GM21576 (cell line): ENCODE results near the gene EPHA8.

ENCODE experiments used
- ATAC-seq: cut with Tn5 transposase; IDR thresholded peaks from one replicate; pipeline ENCODE4 v1.9.1; 2021; ENCODE audit warnings: mild to moderate bottlenecking, moderate library complexity; ENCODE audit not compliant: unreplicated experiment

EPHA8 gene

DNA sequence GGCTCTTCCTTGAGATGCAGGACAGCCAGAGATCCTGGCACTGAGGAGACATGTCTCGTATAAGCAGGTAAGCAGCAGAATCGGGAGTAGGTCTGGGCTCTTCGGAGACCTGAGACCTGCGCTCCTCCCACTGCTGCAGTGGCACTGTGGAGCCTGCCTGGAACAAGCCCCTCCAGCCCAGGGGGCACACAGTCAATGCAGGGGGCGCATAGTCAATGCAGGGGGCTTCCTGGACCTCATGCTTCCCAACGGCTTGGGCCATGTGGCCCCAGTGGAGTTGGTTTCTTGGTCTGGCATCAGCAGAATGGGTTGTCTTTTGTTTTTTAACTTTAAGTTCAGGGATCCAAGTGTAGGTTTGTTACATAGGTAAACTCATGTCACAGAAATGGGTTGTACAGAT lies 27.9 kb upstream of the EPHA8 start:
- ATAC-seq = no peak

DNA sequence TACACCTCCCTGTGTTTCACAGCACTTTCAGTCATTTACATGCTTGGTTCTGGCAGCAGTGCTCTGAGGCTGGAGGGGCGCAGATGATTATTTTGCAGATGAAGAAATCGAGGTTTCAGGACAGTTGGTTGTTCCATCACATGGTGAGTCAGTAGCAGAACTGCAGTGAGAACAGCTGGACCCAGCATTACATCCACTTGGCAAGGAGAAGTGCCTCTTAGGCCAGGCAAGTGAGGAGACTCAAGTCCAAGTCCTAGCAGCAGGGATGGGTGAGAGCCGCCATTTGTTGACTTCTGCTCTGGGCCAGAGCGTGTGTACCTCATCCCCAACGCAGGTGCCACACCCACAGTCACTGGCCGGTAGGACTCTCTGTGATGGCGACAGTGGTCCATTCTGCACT lies 26.8 kb upstream of the EPHA8 start:
- no peak for ATAC-seq

- ATAC-seq = no peak
Measured at GRCh38 chr1:22537441-22538139, 25.7 kb upstream of the EPHA8 start.

DNA sequence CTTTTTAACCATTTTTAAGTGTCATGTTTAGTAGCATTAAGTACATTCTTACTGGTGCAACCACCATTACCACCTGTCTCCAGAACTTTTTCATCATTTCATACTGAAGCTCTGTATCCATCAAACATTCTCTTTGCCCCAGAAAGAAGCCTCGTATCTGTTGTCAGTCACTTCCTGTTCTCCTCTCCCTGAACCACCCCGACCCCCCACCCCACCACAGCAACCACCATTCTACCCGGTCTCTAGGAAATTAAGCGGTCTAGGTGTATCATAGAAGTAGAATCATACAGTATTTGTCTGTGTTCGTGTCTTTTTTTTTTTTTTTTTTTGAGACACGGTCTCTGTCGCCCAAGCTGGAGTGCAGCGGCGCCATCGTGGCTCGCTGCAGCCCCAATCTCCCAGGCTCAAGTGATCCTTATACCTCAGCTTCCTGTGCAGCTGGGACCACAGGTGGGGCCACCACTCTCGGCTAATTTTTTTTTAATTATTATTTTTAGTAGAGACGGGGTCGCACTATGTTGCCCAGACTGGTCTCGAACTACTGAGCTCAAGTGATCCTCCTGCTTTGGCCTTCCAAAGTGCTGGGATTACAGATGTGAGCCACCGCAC lies 23.7 kb upstream of the EPHA8 start:
- ATAC-seq = no peak

DNA sequence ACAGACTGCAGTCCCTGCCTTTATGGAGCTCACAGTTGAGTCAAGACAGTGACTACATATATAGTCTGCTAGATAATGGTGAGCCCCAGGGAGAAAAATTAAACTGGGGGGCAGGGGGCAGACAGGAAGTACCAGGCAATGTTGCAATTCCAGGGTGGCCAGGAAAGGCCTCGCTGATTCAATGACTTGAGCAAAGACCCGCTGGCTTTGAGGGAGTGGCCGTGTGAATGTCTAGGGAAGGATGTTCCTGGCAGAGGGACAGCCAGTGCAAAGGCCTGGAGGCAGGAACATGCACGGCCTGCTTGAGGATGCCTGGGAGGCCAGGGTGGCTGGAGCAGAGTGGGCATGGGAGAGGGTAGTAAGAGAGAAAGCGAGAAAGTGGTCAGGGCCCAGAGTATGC lies 23.0 kb upstream of the EPHA8 start:
- no peak for ATAC-seq

DNA sequence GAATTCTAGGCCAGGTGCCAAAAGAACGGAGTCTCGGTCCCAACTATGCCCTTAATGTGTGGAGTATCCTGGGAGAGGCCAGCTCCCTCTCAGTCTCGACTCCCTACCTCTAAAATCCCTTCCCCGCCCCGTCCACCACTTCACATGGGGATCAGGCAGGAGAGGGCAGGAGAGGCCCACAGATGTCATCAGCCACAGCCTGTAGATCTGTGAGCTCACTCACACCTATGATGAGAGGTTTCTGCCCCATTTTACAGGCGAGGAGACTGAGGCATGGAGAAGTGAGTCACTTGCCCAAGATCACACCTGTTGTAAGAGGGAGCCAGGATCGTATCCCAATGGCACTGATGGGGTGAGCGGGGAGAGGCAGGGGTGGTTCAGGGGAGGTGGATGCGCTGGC lies 20.4 kb upstream of the EPHA8 start:
- no peak for ATAC-seq

- ATAC-seq = no peak
Measured at GRCh38 chr1:22543679-22544078, 19.6 kb upstream of the EPHA8 start.

DNA sequence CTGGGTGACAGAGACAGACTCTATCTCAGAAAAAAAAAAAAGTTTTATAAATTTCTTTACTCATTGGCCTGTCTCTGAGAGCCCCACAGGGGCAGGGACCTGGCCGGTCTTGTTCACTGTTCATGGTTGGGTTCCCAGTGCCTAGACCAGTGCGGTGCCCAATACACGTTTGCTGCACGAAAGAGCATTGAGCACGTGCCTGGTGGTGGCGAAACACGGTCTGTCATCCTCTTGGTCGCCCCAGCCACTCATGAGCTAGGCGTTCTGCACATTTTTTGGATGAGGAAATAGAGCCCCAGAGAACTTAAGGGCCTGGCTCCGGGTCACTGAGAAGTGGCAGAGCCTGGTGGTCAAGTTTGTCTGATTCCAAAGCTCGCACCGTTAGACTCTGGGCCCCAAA lies 18.7 kb upstream of the EPHA8 start:
- ATAC-seq = no peak

DNA sequence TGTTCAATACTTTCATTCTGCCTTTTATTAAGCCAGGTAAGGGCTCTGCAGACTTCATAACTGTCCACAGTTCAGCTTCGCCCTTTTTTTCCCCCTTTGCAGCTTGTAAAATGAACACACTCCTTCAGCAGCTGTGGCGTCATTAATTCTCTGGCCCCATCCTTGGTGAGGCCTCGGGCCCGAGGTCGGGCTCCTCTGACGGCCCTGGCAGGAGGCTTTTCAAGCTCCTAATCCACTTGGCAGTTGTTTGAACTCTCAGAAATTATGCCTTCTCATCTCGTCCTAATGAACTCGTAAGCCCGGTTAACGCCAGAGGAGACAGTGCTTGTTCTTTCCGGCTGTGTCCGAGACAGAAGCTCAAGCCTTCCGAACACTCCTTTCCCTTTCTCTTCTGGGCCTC lies 18.1 kb upstream of the EPHA8 start:
- no peak for ATAC-seq

GRCh38 chr1:22547186-22547817 lies 16.0 kb upstream of the EPHA8 start:
- ATAC-seq = no peak

GRCh38 chr1:22547818-22548462 lies 15.3 kb upstream of the EPHA8 start:
- ATAC-seq = no peak

DNA sequence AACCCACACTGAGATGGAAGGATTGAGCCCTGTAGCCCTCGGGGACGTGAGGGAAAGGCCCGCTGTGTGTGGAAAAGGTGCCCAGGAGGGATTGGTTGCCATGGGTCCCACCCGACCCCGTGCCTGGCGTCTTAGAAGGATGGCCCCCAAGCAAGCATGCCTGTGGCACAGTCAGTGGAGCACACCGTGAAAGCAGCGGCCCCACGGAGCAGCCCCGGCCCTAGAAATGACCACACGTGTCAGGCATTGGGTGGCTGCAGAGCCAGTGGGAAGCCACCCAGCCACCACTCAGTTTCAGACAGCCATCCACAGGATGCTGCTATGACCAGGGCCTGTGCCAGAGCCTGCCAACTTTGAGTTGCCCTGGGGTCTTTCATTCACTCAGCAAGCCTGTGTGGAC lies 13.3 kb upstream of the EPHA8 start:
- no peak for ATAC-seq

GRCh38 chr1:22551591-22551990 lies 11.7 kb upstream of the EPHA8 start:
- ATAC-seq = no peak

- no peak for ATAC-seq
Measured at GRCh38 chr1:22552021-22552420, 11.3 kb upstream of the EPHA8 start.

- no peak for ATAC-seq
Measured at GRCh38 chr1:22553104-22553880, 10.0 kb upstream of the EPHA8 start.

GRCh38 chr1:22553991-22554522 lies 9.2 kb upstream of the EPHA8 start:
- ATAC-seq = no peak

DNA sequence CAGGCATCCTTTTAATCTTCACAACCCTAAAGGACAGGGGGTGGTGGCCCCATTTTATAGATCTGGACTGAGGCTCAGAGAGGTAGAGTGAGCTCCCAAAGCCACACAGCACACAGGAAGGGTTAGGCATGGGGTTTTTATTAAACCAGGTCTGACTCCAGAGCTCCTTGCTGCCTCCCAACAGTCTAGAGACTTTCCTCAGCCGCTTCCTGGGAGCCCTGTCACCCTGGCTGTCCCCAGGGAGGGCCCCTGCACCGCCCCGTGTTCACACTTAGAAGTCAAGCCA lies 8.0 kb upstream of the EPHA8 start:
- ATAC-seq = no peak

GRCh38 chr1:22556391-22557104 lies 6.7 kb upstream of the EPHA8 start:
- no peak for ATAC-seq

GRCh38 chr1:22557341-22557950 lies 5.8 kb upstream of the EPHA8 start:
- no peak for ATAC-seq
